HepG2 (cell line): ENCODE measurements around the gene AKT2. TPM values are rescaled to one million over a fixed set of nuclear protein-coding genes. Genes with fewer than 3 reads are reported as not detected.

ENCODE experiments used
- CCDC6 ChIP-seq: sonication (generic); formaldehyde crosslinking; IDR thresholded peaks from 2 replicates; pipeline ENCODE4 v1.8.1; 2022; ENCODE audit warnings: mild to moderate bottlenecking, missing genetic modification reagents, moderate library complexity
- GATAD1 ChIP-seq: IDR thresholded peaks from 2 replicates; pipeline ENCODE4 v1.6.1; 2016; ENCODE audit warnings: missing genetic modification reagents, missing compliant biosample characterization
- HMG20A ChIP-seq: IDR thresholded peaks from 2 replicates; pipeline ENCODE4 v1.6.1; 2016; ENCODE audit warnings: borderline replicate concordance
- HOXA9 ChIP-seq: sonication (generic); formaldehyde crosslinking; IDR thresholded peaks from 2 replicates; pipeline ENCODE4 v1.8.1; 2022; ENCODE audit warnings: missing genetic modification reagents, mild to moderate bottlenecking, moderate library complexity, borderline replicate concordance
- MTA1 ChIP-seq: sonication (generic); formaldehyde crosslinking; IDR thresholded peaks from 2 replicates; pipeline ENCODE4 v1.4.0; 2020; ENCODE audit warnings: missing genetic modification reagents, mild to moderate bottlenecking, borderline replicate concordance
- MYC ChIP-seq: sonication (generic); formaldehyde crosslinking; IDR thresholded peaks from 2 replicates; pipeline ENCODE4 v1.9.0; 2021; ENCODE audit warnings: missing genetic modification reagents, borderline replicate concordance
- NFE2L2 ChIP-seq: fragments of 150-350 bp; IDR thresholded peaks from 2 replicates; pipeline ENCODE4 v1.6.1; 2014; ENCODE audit warnings: low read length
- NFRKB ChIP-seq: fragments of 450-650 bp; IDR thresholded peaks from 2 replicates; pipeline ENCODE4 v1.6.1; 2017
- NKX3-1 ChIP-seq: sonication (generic); formaldehyde crosslinking; IDR thresholded peaks from 2 replicates; pipeline ENCODE4 v1.5.0; 2020; ENCODE audit warnings: missing genetic modification reagents
- NRL ChIP-seq: sonication (generic); formaldehyde crosslinking; IDR thresholded peaks from 2 replicates; pipeline ENCODE4 v1.5.0; 2020; ENCODE audit warnings: missing genetic modification reagents, mild to moderate bottlenecking, moderate library complexity, borderline replicate concordance
- RFX1 ChIP-seq: fragments of 450-650 bp; IDR thresholded peaks from 2 replicates; pipeline ENCODE4 v1.6.1; 2017
- RORA ChIP-seq: sonication (generic); formaldehyde crosslinking; IDR thresholded peaks from 2 replicates; pipeline ENCODE4 v1.5.0; 2020; ENCODE audit warnings: mild to moderate bottlenecking, missing genetic modification reagents, moderate library complexity
- SPEN ChIP-seq: sonication (generic); formaldehyde crosslinking; IDR thresholded peaks from 2 replicates; pipeline ENCODE4 v1.5.1; 2020; ENCODE audit warnings: low read depth, mild to moderate bottlenecking, missing genetic modification reagents
- THAP11 ChIP-seq: IDR thresholded peaks from 2 replicates; pipeline ENCODE4 v1.6.1; 2016; ENCODE audit warnings: missing biosample characterization, missing genetic modification reagents
- ZFYVE20 ChIP-seq: sonication (generic); formaldehyde crosslinking; IDR thresholded peaks from 2 replicates; pipeline ENCODE4 v1.8.0; 2023; ENCODE audit warnings: low read depth, mild to moderate bottlenecking, moderate library complexity, missing genetic modification reagents, borderline replicate concordance
- ZNF230 ChIP-seq: sonication (generic); formaldehyde crosslinking; IDR thresholded peaks from 2 replicates; pipeline ENCODE4 v1.4.0; 2020; ENCODE audit warnings: mild to moderate bottlenecking, missing genetic modification reagents
- ZNF253 ChIP-seq: sonication (generic); formaldehyde crosslinking; IDR thresholded peaks from 2 replicates; pipeline ENCODE4 v1.8.0; 2022; ENCODE audit warnings: mild to moderate bottlenecking, missing genetic modification reagents, borderline replicate concordance
- ZNF333 ChIP-seq: sonication (generic); formaldehyde crosslinking; IDR thresholded peaks from 2 replicates; pipeline ENCODE4 v1.4.0; 2020; ENCODE audit warnings: mild to moderate bottlenecking, missing genetic modification reagents, borderline replicate concordance
- ZNF556 ChIP-seq: sonication (generic); formaldehyde crosslinking; IDR thresholded peaks from 2 replicates; pipeline ENCODE4 v1.4.0; 2020; ENCODE audit warnings: mild to moderate bottlenecking, missing genetic modification reagents, borderline replicate concordance
- ZNF569 ChIP-seq: sonication (generic); formaldehyde crosslinking; IDR thresholded peaks from 2 replicates; pipeline ENCODE4 v1.5.0; 2020; ENCODE audit warnings: mild to moderate bottlenecking, missing genetic modification reagents, moderate library complexity, borderline replicate concordance
- polyA plus RNA-seq, 8 experiments: library from polyadenylated mRNA; depleted of rRNA in 3 of 8; stranded (reverse) in 7 of 8; unstranded in 1 of 8; fragments of >200 nt; fragmentation: Illumina TruSeq in 4 of 8; extraction: Trizol in 4 of 8; gene quantifications; 2 replicates each; pipeline versions ENCODE4 v1.2.1 to v1.2.3, GENCODE V29; 2011 to 2016; ENCODE audit warnings: low read depth in 4 of 8, missing spikeins in 1 of 8, mixed read lengths in 1 of 8; ENCODE audit not compliant: insufficient read depth in 1 of 8
- total RNA-seq, 5 experiments: library from RNA; depleted of rRNA; stranded (reverse); fragments of >200 nt; fragmentation: Illumina TruSeq; extraction: Trizol; gene quantifications; 2 replicates each; pipeline ENCODE4 v1.2.3, GENCODE V29; 2016; ENCODE audit warnings: low read depth in 1 of 5
- TF ChIP-seq, protein P1 (sequence below): sonication (generic); formaldehyde crosslinking; IDR thresholded peaks from 2 replicates; pipeline ENCODE4 v1.5.0; 2020; ENCODE audit warnings: missing genetic modification reagents, mild to moderate bottlenecking, borderline replicate concordance
- TF ChIP-seq, protein P2 (sequence below): sonication (generic); formaldehyde crosslinking; IDR thresholded peaks from 2 replicates; pipeline ENCODE4 v1.5.0; 2020; ENCODE audit warnings: mild to moderate bottlenecking, missing genetic modification reagents, borderline replicate concordance
- TF ChIP-seq, protein P3 (sequence below): sonication (generic); formaldehyde crosslinking; IDR thresholded peaks from 2 replicates; pipeline ENCODE4 v1.4.0; 2020; ENCODE audit warnings: missing genetic modification reagents, borderline replicate concordance

Gene AKT2
- total and polyA plus RNA-seq, 2 of the 13 experiments (the other 11 are each of a cell fraction or from before 2014, with no cell fraction given), result 82.1 to 173 TPM

DNA sequence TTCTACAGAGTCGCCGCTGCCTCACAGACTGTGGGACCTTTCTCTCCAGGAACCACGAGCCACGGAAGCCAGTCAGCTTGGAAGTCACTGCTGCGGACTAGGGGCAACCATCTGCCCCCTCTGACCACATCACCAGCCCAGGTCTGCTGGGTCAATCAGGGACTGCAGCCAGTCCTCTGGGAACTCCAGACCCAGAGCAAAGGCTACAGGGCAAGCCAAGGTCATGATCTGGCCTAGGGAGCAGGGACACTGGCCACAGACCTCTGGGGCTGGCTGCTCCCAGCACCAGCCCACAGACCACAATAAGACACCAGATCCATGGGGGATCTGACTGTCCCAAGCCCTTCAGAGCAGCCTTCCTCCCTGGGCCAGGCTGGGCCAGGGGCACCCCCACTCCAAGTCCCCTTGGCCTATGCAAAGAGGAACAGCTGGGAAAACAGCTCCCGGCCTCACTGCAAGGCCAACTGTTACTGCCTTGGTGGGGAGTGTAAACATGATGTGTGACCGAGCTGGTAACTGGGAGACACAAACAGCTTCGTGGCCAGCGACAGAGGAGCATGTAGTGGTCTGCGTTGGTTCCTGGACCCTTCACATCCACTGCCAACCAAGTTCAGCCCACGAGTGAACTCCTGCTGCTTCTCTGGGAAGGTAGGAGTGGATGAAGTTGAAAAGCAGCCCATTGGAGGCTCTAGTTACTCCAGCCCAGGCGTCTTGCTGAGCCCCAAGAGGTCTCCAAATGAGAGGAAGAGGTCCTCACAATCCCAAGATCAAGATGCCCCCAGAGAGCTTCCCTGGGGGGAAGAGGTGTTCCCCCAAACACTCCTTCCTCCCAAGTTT lies 1.5 kb downstream of the AKT2 start (continued):
- TF ChIP-seq NFE2L2 (no peak), NRL (CRISPR knock-in tag) (peak; percentile 84), THAP11 (CRISPR knock-in tag) (peak; percentile 57; the same call in 1 of the 2 replicates), MYC (CRISPR knock-in tag) (0 out of 2 replicates have a peak, but pooled peaks have one; percentile 39), ZFYVE20 (CRISPR knock-in tag) (no peak), HMG20A (CRISPR knock-in tag) (no peak), HOXA9 (no peak), NFRKB (no peak), CCDC6 (CRISPR knock-in tag) (0 out of 2 replicates have a peak, but pooled peaks have one; percentile 66), ZNF556 (peak; percentile 34; the same call in 1 of the 2 replicates), MTA1 (CRISPR knock-in tag) (0 out of 2 replicates have a peak, but pooled peaks have one; percentile 65), ZNF230 (no peak), NKX3-1 (CRISPR knock-in tag) (no peak), ZNF253 (CRISPR knock-in tag) (no peak), RORA (CRISPR knock-in tag) (no peak), SPEN (CRISPR knock-in tag) (peak; percentile 71), ZNF569 (no peak), GATAD1 (no peak), RFX1 (peak; percentile 30; the same call in 1 of the 2 replicates), ZNF333 (CRISPR knock-in tag) (no peak)
- TF ChIP-seq, protein P1, sequence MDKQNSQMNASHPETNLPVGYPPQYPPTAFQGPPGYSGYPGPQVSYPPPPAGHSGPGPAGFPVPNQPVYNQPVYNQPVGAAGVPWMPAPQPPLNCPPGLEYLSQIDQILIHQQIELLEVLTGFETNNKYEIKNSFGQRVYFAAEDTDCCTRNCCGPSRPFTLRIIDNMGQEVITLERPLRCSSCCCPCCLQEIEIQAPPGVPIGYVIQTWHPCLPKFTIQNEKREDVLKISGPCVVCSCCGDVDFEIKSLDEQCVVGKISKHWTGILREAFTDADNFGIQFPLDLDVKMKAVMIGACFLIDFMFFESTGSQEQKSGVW (CRISPR knock-in tag), result no peak
- TF ChIP-seq, protein P2, sequence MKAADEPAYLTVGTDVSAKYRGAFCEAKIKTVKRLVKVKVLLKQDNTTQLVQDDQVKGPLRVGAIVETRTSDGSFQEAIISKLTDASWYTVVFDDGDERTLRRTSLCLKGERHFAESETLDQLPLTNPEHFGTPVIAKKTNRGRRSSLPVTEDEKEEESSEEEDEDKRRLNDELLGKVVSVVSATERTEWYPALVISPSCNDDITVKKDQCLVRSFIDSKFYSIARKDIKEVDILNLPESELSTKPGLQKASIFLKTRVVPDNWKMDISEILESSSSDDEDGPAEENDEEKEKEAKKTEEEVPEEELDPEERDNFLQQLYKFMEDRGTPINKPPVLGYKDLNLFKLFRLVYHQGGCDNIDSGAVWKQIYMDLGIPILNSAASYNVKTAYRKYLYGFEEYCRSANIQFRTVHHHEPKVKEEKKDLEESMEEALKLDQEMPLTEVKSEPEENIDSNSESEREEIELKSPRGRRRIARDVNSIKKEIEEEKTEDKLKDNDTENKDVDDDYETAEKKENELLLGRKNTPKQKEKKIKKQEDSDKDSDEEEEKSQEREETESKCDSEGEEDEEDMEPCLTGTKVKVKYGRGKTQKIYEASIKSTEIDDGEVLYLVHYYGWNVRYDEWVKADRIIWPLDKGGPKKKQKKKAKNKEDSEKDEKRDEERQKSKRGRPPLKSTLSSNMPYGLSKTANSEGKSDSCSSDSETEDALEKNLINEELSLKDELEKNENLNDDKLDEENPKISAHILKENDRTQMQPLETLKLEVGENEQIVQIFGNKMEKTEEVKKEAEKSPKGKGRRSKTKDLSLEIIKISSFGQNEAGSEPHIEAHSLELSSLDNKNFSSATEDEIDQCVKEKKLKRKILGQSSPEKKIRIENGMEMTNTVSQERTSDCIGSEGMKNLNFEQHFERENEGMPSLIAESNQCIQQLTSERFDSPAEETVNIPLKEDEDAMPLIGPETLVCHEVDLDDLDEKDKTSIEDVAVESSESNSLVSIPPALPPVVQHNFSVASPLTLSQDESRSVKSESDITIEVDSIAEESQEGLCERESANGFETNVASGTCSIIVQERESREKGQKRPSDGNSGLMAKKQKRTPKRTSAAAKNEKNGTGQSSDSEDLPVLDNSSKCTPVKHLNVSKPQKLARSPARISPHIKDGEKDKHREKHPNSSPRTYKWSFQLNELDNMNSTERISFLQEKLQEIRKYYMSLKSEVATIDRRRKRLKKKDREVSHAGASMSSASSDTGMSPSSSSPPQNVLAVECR (CRISPR knock-in tag), result peak; percentile 77
- TF ChIP-seq, protein P3, sequence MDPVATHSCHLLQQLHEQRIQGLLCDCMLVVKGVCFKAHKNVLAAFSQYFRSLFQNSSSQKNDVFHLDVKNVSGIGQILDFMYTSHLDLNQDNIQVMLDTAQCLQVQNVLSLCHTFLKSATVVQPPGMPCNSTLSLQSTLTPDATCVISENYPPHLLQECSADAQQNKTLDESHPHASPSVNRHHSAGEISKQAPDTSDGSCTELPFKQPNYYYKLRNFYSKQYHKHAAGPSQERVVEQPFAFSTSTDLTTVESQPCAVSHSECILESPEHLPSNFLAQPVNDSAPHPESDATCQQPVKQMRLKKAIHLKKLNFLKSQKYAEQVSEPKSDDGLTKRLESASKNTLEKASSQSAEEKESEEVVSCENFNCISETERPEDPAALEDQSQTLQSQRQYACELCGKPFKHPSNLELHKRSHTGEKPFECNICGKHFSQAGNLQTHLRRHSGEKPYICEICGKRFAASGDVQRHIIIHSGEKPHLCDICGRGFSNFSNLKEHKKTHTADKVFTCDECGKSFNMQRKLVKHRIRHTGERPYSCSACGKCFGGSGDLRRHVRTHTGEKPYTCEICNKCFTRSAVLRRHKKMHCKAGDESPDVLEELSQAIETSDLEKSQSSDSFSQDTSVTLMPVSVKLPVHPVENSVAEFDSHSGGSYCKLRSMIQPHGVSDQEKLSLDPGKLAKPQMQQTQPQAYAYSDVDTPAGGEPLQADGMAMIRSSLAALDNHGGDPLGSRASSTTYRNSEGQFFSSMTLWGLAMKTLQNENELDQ, result no peak
